GM19397 (cell line): ENCODE results near the gene RPRD2.
"Not testable (repeated sequence)": the region's sequence is repeated elsewhere in the genome, so short reads cannot be mapped to it uniquely, and the experiment has no call there.

Experiments used
- ATAC-seq: cut with Tn5 transposase; IDR thresholded peaks from one replicate; pipeline ENCODE4 v1.9.1; 2021; ENCODE audit warnings: mild to moderate bottlenecking, moderate library complexity; ENCODE audit not compliant: unreplicated experiment

Gene RPRD2

DNA sequence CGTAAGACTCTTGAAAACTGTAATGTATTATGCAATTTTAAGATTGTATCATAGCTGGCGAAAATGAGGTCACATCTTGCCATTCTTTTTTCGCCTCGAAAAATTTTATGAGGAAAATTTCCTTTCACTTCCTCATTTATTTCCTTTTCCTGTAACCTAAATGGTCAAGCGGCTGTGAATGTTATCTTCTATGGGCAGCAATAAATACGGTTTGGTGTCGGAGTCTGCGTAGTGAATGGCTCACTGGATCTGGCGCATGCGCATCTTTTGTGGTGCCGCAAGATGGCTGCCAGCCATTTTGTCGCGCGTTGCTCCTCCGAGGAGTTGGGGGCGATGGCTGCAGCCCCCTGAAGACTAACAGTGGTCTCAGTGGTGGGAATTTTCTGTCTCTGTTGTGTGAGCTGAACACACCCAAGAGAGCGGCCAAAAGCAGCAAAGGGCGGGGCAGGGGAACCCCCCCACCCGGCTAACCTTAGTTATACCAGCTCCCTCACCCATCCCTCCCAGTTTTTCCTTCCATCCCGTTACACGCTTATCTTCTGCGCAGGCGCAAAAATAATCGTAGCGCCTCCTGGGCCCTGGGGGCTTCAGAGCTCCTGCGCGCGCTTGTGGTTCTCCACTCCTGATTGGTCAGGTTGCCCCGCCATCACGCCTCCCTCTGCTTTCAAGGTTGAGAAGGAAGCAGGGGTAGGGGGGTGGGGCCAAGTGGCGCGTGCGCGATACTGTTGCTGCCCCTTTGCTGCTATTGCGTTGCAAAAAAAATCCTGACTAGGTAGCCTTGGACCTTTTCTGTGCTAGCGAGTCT is at the start of gene RPRD2:
Gene RPRD2 (plus strand): TSS at position 722 of the 805 bp plus-strand sequence. CDS start 568 bp downstream, outside the sequence.
- peak; percentile 81 for ATAC-seq

- not testable (repeated sequence) for ATAC-seq
These were observed 49.3 kb upstream of the RPRD2 start for GRCh38 chr1:150314691-150315090.

DNA sequence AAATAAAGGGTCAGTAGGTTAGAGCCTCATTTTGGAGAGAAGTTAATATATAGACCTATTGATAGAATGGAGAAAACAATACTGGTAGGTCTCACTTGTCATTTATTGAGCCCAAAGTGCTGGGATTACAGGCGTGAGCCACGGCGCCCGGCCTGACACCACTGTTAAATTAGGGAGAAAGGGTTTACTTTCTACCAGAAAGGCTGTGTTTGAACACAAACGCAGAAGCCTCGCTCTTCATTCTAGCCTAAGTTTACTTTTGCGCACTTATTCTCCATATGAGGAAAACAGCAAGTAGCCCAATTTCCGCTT is 43.3 kb upstream of the RPRD2 start:
- no peak for ATAC-seq

- ATAC-seq, result no peak
These were observed 42.2 kb upstream of the RPRD2 start for GRCh38 chr1:150321826-150322166.

DNA sequence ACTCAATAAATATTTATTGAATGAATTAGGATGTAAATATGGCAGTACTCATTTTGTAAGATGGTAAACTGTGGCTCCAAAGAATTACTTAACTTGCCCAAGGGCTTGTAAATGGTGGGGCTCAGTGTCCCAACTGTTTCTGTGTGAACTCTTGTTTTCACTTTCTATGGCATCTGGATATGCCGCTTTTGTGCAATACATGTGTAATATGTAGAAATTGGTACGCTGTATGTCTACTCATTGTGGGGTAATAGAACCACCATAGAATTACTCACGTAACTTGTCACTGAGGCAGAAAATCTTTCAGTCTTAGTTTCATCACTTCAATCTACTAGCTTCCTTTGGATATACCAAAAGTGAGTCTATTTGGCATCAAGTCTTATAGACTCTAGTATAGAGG is 41.6 kb upstream of the RPRD2 start:
- no peak for ATAC-seq

DNA sequence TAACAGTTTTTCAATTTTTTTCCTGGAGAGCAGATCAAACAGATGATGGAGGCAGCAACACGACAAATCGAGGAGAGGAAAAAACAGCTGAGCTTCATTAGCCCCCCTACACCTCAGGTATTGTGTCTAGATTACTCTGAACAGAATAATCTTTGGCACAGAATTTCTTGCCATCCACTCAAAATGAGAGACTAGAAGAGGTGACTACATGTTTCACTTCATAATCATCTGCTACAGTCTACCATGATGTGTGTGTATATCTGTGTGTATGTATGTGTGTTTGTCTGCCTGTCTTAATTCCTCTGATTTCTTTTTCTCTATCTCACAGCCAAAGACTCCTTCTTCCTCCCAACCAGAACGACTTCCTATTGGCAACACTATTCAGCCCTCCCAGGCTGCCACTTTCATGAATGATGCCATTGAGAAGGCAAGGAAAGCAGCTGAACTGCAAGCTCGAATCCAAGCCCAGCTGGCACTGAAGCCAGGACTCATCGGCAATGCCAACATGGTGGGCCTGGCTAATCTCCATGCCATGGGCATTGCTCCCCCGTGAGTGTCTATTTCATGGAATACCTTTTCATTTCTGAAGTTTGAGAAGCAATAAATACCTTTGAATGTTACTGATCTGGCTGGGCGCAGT is 31.2 kb upstream of the RPRD2 start:
- ATAC-seq, result no peak

DNA sequence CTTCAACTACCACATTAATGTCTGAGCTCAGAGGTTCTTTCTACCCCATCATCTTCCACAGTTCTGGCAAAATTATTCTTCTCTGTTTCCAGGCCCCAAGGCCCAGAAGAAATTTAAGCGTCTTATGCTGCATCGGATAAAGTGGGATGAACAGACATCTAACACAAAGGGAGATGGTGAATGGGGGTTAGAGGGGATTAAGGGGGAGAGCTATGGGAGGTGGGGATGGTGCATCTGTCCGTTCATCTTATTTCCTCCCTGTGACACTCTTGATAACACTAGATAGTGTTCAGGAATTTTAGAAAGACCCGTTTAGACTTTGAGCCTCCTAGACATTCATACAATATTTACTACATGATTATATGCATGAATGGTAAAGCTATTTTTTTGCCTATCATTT is 17.6 kb upstream of the RPRD2 start:
- no peak for ATAC-seq

DNA sequence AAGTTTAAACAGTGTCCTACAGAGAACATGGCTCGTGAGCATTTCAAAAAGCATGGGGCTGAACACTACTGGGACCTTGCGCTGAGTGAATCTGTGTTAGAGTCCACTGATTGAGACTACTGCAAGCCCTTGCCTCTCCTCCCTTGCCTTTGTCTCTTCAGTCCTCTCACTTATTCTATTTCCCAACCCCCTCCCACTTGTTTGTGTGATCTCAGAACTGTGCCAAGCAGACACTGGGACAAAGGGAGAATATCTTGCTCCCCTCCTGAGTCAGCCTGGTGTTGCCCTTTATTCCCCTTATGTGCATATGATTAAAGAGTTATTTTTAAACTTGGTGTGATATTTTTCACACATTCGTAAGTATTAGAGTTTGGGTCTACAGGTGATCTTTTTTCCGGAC is 11.1 kb upstream of the RPRD2 start:
- no peak for ATAC-seq

DNA sequence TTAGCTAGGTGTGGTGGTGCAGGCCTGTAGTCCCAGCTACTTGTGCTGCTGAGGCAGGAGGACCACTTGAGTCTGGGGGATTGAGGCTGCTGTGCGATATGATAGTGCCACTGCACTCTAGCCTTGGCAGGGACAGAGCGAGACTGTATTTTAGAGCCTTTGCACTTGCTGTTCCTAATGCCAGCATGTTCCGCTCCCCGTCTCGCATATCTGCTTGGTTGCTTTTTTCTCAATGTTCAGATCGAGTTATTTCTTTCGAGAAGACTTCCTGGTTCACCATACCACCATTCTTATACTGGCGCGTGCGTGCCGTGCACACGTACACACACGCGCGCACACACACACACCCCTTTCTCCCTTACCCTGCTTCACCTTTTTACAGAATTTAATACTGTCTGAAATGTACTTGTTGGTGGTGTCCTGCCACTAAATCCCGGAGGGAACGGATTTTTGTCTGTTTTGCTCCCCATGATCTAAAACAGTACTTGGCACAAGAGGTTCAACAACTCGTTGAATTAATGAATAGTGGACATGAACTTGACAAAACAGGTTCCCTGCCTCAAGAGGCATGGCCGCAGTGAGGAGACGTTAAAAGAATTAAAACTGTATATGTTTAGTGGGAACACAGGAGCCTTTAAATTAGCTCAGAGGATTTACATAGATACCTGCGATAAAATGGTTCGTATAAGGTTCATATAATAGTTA is 1.1 kb upstream of the RPRD2 start:
- ATAC-seq, result no peak

DNA sequence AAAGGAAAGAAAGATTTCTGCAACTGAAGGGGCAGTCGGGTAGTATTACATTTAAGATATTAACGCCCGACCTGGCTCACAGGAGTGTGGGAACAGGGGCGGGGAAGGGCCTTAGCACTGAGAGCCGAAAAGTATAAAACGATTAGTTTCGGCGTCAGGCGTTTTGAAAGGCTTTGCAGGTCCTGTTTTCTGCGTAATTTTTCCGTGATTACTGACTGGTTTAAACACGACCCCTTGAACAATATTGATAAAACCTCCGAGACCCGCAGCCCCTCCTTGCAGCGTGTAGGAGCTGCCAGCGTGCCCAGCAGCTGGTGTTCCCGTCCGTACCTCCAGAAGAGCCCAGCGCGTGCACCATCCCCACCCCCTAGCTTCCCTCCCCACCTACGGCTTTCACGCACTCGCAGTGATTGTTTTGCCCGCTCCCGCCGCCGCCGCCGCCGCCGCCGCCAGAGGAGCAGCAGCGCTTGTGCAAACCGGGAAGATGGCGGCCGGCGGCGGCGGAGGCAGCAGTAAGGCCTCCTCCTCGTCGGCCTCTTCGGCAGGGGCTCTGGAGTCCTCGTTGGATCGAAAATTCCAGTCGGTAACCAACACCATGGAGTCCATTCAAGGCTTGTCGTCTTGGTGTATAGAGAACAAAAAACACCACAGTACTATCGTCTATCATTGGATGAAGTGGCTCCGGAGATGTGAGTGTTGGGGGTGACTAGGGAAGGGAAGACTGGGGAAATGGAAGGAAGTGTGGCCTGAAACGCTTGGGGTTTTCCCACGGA is 470 bp downstream of the RPRD2 start:
- ATAC-seq, result peak; percentile 20

- ATAC-seq, result no peak
These were observed 2.0 kb downstream of the RPRD2 start for GRCh38 chr1:150365941-150366340.

DNA sequence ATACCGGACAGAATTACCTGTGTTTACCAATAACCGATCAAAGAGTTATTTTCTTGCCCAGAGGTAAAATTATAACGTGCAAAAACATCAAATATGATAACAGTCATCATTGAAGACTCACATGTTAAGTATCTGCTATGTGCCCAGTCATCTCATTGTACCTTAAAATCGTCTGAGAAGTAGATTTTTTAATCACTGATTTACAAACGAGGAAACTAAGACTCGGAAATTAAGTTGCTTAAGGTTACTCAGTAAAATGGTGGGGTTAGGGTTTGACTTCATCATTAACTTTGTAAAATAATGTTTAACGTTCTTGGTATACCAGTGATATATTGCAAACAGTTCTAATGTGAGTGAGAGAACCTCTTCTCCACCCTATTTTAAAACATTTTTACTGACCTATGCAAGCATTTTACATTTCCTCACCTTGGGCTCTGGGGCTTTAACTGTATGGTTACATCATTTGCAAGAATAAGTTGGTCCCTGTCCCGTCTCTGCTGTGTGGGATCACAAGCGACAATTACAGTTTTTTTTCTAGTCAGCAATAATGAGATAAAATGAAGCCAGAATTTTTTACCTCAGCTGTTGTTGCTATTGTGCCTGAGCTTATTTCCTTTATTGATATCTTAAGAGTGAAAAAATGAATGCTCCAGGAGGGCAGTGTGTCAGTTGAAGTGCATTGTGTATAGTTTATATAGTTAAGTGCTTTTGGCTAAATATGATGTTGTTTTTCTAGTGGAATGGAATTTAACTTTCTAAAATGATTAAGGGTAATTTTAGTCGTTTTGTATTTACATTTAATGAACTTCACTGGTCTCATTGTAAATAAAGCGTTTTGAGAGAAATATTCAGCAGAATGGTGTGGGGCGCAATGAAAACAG is 2.7 kb downstream of the RPRD2 start:
- no peak for ATAC-seq

DNA sequence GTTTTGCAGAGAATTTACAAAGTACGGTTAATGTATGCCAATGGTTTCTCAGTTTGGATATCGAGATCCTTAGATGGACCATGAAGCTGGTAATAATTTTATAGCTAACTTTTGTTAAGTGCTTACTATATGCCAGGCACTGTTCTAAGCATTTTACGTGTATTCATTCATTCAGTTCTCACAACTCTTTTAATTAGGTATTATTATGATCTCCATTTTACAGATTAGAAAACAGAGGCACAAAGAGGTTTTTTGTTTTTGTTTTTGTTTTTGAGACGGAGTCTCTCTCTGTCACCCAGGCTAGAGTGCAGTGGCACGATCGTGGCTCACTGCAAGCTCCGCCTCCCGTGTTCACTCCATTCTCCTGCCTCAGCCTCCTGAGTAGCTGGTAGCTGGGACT is 7.2 kb downstream of the RPRD2 start:
- ATAC-seq, result no peak

GRCh38 chr1:150372580-150372979 is 8.6 kb downstream of the RPRD2 start:
- ATAC-seq, result no peak

- no peak for ATAC-seq
These were observed 12.2 kb downstream of the RPRD2 start for GRCh38 chr1:150376110-150376509.

GRCh38 chr1:150383631-150384324 is 19.8 kb downstream of the RPRD2 start:
- ATAC-seq, result no peak

- no peak for ATAC-seq
These were observed 21.8 kb downstream of the RPRD2 start for GRCh38 chr1:150385537-150386445.

GRCh38 chr1:150386592-150386991 is 22.6 kb downstream of the RPRD2 start:
- ATAC-seq, result no peak

- ATAC-seq, result no peak
These were observed 23.3 kb downstream of the RPRD2 start for GRCh38 chr1:150387200-150387599.
